MM.1S (cell line): ENCODE data around the gene ARHGEF2.

Experiments
- DNase-seq: peaks from one replicate; pipeline ENCODE4 v3.0.0-alpha.2; 2015
- H2AFZ ChIP-seq: fragments of 300-600 bp; sonication (generic); 2 replicates; pipeline ENCODE4 v1.6.0; 2016; ENCODE audit warnings: antibody characterized with exemption, low read length
- H3F3A ChIP-seq: fragments of 300-600 bp; sonication (generic); 2 replicates; pipeline ENCODE4 v1.6.1; 2016; ENCODE audit warnings: mild to moderate bottlenecking, antibody characterized with exemption, low read length, moderate library complexity, mixed read lengths; ENCODE audit not compliant: insufficient read depth
- H3K27ac ChIP-seq: fragments of 300-600 bp; sonication (generic); 2 replicates; pipeline ENCODE4 v1.5.1; 2016; ENCODE audit warnings: mild to moderate bottlenecking, low read length
- H3K27me3 ChIP-seq: fragments of 300-600 bp; sonication (generic); replicated peaks from 2 replicates; pipeline ENCODE4 v1.6.0; 2016; ENCODE audit warnings: low read length; ENCODE audit not compliant: insufficient read depth
- H3K36me3 ChIP-seq: fragments of 300-600 bp; sonication (generic); replicated peaks from 2 replicates; pipeline ENCODE4 v1.6.1; 2016; ENCODE audit warnings: mild to moderate bottlenecking, low read length, mixed read lengths; ENCODE audit not compliant: insufficient read depth
- H3K4me1 ChIP-seq: fragments of 300-600 bp; sonication (generic); 2 replicates; pipeline ENCODE4 v1.6.1; 2016; ENCODE audit warnings: low read length, mixed read lengths
- H3K4me2 ChIP-seq: fragments of 300-600 bp; sonication (generic); 2 replicates; pipeline ENCODE4 v1.6.0; 2016; ENCODE audit warnings: low read depth, low read length
- H3K4me3 ChIP-seq: fragments of 300-600 bp; sonication (generic); 2 replicates; pipeline ENCODE4 v1.5.1; 2016; ENCODE audit warnings: low read length, mixed read lengths
- H3K79me2 ChIP-seq: fragments of 300-600 bp; sonication (generic); 2 replicates; pipeline ENCODE4 v1.6.1; 2016; ENCODE audit warnings: mixed run types, low read length, mixed read lengths
- H3K9ac ChIP-seq: fragments of 300-600 bp; sonication (generic); 2 replicates; pipeline ENCODE4 v1.6.1; 2016; ENCODE audit warnings: low read length, mixed read lengths
- H3K9me2 ChIP-seq: fragments of 300-600 bp; sonication (generic); replicated peaks from 2 replicates; pipeline ENCODE4 v1.6.1; 2016; ENCODE audit warnings: mild to moderate bottlenecking, low read length, mixed read lengths; ENCODE audit not compliant: insufficient read depth
- H3K9me3 ChIP-seq: fragments of 300-600 bp; sonication (generic); replicated peaks from 2 replicates; pipeline ENCODE4 v1.6.1; 2016; ENCODE audit warnings: mild to moderate bottlenecking, low read length, mixed read lengths; ENCODE audit not compliant: insufficient read depth
- H4K20me1 ChIP-seq: fragments of 300-600 bp; sonication (generic); 2 replicates; pipeline ENCODE4 v1.6.1; 2016; ENCODE audit warnings: mild to moderate bottlenecking, low read length, moderate library complexity, mixed read lengths; ENCODE audit not compliant: insufficient read depth
- EZH2 ChIP-seq: fragments of 300-600 bp; sonication (generic); optimal IDR thresholded peaks from 2 replicates; pipeline ENCODE3; 2017; ENCODE audit warnings: low read depth, mild to moderate bottlenecking, antibody characterized with exemption, low read length, mixed read lengths
- EZH2phosphoT487 ChIP-seq: fragments of 300-600 bp; sonication (generic); IDR thresholded peaks from 2 replicates; pipeline ENCODE4 v1.6.1; 2018; ENCODE audit warnings: antibody characterized with exemption, low read length
- TF ChIP-seq, protein P1 (sequence below): fragments of 300-600 bp; sonication (generic); IDR thresholded peaks from 2 replicates; pipeline ENCODE4 v1.5.1; 2016; ENCODE audit warnings: antibody characterized with exemption, low read length, mixed read lengths

The ARHGEF2 gene

DNA sequence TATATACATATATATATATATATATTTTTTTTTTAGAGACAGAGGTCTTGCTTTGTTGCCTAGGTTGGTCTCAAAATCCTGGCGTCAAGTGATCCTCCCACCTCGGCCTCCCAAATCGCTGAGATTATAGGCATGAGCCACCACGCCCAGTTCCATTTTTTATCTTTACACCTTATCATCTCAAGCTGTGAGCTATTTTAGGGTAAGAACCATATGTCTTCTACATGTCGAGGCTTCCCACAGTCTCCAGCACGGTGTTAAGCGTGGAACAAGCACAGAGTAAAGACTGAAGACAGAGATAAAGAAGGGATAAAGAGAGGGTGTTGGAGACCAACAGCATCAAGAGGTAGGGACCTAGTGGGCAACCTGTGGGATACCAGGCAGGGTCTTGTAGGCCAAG is 14.2 kb downstream of the ARHGEF2 start:
- Histone ChIP-seq H3K36me3 (peaks cover 55% of the 10 kb centered on the region), H3K79me2 (peaks cover 96% of the 10 kb centered on the region), H3K9me3 (no peaks in the 10 kb centered on the region), H3K4me3 (no peak overlapping the region), H3K9me2 (no peaks in the 10 kb centered on the region), H4K20me1 (peaks cover 20% of the 10 kb centered on the region; the same call in 1 of the 2 replicates), H3K9ac (no peak overlapping the region), H3K4me1 (peaks cover 38% of the 10 kb centered on the region), H3K27me3 (no peaks in the 10 kb centered on the region), H3K4me2 (no peak overlapping the region), H2AFZ (no peak overlapping the region), H3K27ac (no peak overlapping the region), H3F3A (peaks cover 8% of the 10 kb centered on the region; the same call in 1 of the 2 replicates)
- TF ChIP-seq EZH2 (no peak), EZH2phosphoT487 (no peak)
- TF ChIP-seq, protein P1, sequence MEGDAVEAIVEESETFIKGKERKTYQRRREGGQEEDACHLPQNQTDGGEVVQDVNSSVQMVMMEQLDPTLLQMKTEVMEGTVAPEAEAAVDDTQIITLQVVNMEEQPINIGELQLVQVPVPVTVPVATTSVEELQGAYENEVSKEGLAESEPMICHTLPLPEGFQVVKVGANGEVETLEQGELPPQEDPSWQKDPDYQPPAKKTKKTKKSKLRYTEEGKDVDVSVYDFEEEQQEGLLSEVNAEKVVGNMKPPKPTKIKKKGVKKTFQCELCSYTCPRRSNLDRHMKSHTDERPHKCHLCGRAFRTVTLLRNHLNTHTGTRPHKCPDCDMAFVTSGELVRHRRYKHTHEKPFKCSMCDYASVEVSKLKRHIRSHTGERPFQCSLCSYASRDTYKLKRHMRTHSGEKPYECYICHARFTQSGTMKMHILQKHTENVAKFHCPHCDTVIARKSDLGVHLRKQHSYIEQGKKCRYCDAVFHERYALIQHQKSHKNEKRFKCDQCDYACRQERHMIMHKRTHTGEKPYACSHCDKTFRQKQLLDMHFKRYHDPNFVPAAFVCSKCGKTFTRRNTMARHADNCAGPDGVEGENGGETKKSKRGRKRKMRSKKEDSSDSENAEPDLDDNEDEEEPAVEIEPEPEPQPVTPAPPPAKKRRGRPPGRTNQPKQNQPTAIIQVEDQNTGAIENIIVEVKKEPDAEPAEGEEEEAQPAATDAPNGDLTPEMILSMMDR = no peak
- DNase-seq = no peak

DNA sequence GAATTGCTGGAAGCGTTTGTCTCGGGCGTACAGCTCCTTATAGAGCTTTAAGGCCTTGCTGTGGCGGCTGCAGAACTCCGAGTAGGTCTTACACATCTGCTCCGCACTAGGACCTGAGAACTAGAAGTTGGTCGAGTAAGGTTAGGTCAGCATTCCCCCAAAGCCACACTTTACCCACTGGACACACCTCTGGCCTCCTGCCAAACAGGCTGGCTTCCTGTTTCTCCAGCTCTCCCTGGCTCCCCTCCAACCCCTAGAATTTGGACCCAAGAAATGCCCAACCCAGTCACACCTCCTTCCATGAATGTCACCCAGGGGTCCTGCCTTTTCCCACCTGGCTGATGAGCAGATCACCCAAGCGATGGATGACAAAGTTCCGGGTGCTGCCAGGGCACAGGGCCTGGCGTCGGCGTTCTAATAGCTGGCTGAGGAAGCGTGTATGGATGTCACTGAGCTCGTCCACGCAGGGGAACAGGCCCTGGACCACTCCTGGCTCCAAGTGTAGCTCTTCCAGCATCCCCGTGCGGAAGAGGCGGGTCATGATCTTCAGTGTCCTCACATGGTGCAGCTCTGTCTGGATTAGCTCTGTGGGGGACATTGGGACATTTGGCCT is 15.6 kb downstream of the ARHGEF2 start:
- peaks cover 24% of the 10 kb centered on the region; the same call in 1 of the 2 replicates for H3K4me1 ChIP-seq
- peaks cover 14% of the 10 kb centered on the region; the same call in 1 of the 2 replicates for H4K20me1 ChIP-seq
- no peaks in the 10 kb centered on the region for H3K9me2 ChIP-seq
- no peak overlapping the region for H3K4me3 ChIP-seq
- H2AFZ ChIP-seq = no peak overlapping the region
- H3K4me2 ChIP-seq = no peak overlapping the region
- no peaks in the 10 kb centered on the region for H3K9me3 ChIP-seq
- H3K79me2 ChIP-seq = peaks cover 94% of the 10 kb centered on the region
- TF ChIP-seq EZH2phosphoT487 (no peak), EZH2 (no peak)
- TF ChIP-seq, protein P1 = no peak
- H3F3A ChIP-seq = peaks cover 9% of the 10 kb centered on the region
- DNase-seq = no peak
- H3K9ac ChIP-seq = no peak overlapping the region
- H3K36me3 ChIP-seq = peaks cover 45% of the 10 kb centered on the region
- H3K27ac ChIP-seq = no peak overlapping the region
- H3K27me3 ChIP-seq = no peaks in the 10 kb centered on the region

DNA sequence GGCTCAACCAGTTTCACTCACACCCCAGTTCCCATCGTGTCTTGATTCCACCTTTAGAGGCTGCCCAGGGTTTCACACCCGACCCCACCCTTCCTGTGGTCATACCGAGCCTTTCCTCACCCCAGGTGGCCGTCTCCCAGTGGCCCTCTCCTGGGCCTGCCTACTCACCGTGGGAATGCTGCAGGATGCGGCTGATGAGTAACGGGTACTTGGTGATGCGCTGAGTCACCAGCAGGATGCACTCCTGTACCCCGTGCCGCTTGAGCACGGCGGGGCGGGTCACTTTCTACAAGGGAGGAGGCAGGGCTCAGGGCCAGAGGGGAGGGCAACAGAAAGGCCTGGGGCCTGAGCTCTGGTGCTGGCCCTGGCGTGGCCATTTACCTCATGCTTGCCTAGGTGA is 16.4 kb downstream of the ARHGEF2 start:
- Histone ChIP-seq H3K27me3 (no peaks in the 10 kb centered on the region), H2AFZ (no peak overlapping the region), H3K36me3 (peaks cover 47% of the 10 kb centered on the region), H3F3A (peaks cover 16% of the 10 kb centered on the region), H3K4me1 (0 out of 2 replicates have a peak, but pooled peaks cover 21% of the 10 kb centered on the region), H3K4me3 (no peak overlapping the region), H3K27ac (no peak overlapping the region), H3K9me3 (no peaks in the 10 kb centered on the region), H3K9ac (no peak overlapping the region), H3K4me2 (no peak overlapping the region), H4K20me1 (peaks cover 7% of the 10 kb centered on the region; the same call in 1 of the 2 replicates), H3K79me2 (peaks cover 94% of the 10 kb centered on the region), H3K9me2 (no peaks in the 10 kb centered on the region)
- TF ChIP-seq EZH2phosphoT487 (no peak), EZH2 (no peak)
- TF ChIP-seq, protein P1 = no peak
- no peak for DNase-seq
